Activated T-helper 2 cell treated with anti-CD3 and anti-CD28 coated beads, Interferon-gamma antibody, Interleukin-2, Interleukin-4, amounts not matched to agents 10 μg/mL and 5 μg/mL and 100 μg/mL, durations not matched to agents 14 hours and 24 hours and 36 hours (primary cell): ENCODE measurements around the gene TMEM131. TPM values are rescaled to one million over a fixed set of nuclear protein-coding genes. Genes with fewer than 3 reads are reported as not detected.
"Not testable (repeated sequence)": the region's sequence is repeated elsewhere in the genome, so short reads cannot be mapped to it uniquely, and the experiment has no call there.

Experiments used
- DNase-seq: peaks from one replicate; pipeline ENCODE4 v3.0.0; 2021; ENCODE audit warnings: low spot score
- H3K27ac Mint-ChIP-seq: one replicate; pipeline ENCODE4 v1.8.0; 2021; ENCODE audit warnings: mixed read lengths
- H3K27me3 Mint-ChIP-seq: one replicate; pipeline ENCODE4 v1.8.0; 2021; ENCODE audit warnings: low read depth, mixed read lengths
- H3K36me3 Mint-ChIP-seq: one replicate; pipeline ENCODE4 v1.8.0; 2021; ENCODE audit warnings: low read depth, mixed read lengths
- H3K4me1 Mint-ChIP-seq: one replicate; pipeline ENCODE4 v1.8.0; 2021; ENCODE audit warnings: low read depth, mixed read lengths
- H3K4me3 Mint-ChIP-seq: one replicate; pipeline ENCODE4 v1.8.0; 2021; ENCODE audit warnings: low read depth, mild to moderate bottlenecking, moderate library complexity, mixed read lengths
- H3K9me3 Mint-ChIP-seq: one replicate; pipeline ENCODE4 v1.8.0; 2021; ENCODE audit warnings: mixed read lengths
- intact Hi-C: fragments of 100-400 bp; cut with micrococcal nuclease; formaldehyde crosslinking; loops from one replicate; pipeline ENCODE4 v1.15.1; 2023
- total RNA-seq: library from RNA; stranded (reverse); gene quantifications from 2 replicates; pipeline ENCODE4 v1.2.3, GENCODE V29; 2022

The TMEM131 gene
- total RNA-seq, 1 donor from 2014 or later, result 39.3 TPM

DNA sequence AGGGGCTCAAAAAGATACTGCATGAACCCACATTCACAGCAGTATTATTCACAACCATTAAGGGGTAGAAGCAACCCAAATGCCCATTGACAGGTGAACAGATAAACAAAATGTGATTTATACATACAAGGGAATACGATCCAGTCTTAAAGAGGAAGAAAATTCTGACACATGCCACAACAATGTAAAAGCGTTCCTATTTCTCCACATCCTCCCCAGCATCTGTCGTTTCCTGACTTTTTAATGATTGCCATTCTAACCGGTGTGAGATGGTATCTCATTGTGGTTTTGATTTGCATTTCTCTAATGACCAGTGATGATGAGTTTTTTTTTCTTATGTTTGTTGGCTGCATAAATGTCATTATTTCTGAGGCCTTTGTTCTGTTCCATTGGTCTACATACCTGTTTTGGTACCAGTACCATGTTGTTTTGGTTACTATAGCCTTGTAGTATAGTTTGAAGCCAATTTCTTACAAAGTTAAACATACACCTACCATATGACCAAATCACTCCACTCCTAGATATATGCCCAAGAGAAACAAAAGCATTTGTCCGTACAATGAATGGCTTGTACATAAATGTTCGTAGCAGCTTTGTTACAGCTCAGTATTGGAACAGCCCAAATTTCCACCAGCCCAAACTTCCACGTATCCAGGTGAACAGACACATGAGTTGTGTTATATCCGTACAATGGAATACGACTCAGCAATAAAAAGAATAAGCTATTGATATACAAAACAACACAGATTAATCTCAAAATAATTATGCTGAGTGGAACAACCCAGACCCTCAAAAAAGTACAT is 85.1 kb downstream of the TMEM131 start:
- peaks cover 63% of the 10 kb centered on the region for H3K4me1 Mint-ChIP-seq
- H3K27ac Mint-ChIP-seq, result no peak overlapping the region
- no peaks in the 10 kb centered on the region for H3K9me3 Mint-ChIP-seq
- no peak for DNase-seq
- intact Hi-C loops, result loop anchor here (1.0 to 5.0 kb wide), 4 partner anchors 40 to 222 kb away; no protein-coding TSS in a partner anchor
- H3K36me3 Mint-ChIP-seq, result peaks cover 50% of the 10 kb centered on the region
- H3K27me3 Mint-ChIP-seq, result no peaks in the 10 kb centered on the region
- no peak overlapping the region for H3K4me3 Mint-ChIP-seq

DNA sequence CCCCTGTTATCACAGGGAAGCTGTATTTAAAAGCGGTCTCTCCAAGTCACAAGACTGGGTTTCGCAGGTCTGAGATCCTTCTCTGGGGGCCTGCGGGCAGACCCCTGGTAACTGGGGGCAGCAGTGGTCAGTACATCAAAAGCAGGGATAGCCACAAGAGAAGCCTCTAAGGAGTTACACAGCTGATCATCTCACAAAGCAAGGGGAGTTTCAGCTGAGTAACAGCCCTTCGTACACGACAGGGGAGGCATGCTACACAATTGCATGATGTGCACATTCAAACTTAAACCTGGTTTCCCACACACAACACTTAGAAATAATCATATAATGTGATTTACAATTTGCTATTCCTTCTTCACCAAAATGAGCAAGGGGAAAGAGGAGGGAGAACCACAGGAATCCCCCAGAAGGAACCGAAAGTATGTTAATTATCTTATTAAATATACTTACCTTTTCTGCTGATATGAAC is 87.5 kb downstream of the TMEM131 start:
- Mint-ChIP-seq H3K27me3 (no peaks in the 10 kb centered on the region), H3K4me3 (no peak overlapping the region), H3K4me1 (peaks cover 48% of the 10 kb centered on the region), H3K27ac (no peak overlapping the region), H3K9me3 (no peaks in the 10 kb centered on the region), H3K36me3 (peaks cover 58% of the 10 kb centered on the region)
- DNase-seq, result no peak
- intact Hi-C loops, result no loop called here

- peaks cover 46% of the 10 kb centered on the region for H3K4me1 Mint-ChIP-seq
- H3K9me3 Mint-ChIP-seq, result no peaks in the 10 kb centered on the region
- DNase-seq, result no peak
- no peak overlapping the region for H3K4me3 Mint-ChIP-seq
- H3K27ac Mint-ChIP-seq, result no peak overlapping the region
- H3K27me3 Mint-ChIP-seq, result no peaks in the 10 kb centered on the region
- H3K36me3 Mint-ChIP-seq, result peaks cover 65% of the 10 kb centered on the region
- intact Hi-C loops, result no loop called here
Measured at GRCh38 chr2:97907369-97908100, 88.2 kb downstream of the TMEM131 start.

GRCh38 chr2:97906307-97906706 is 89.4 kb downstream of the TMEM131 start:
- intact Hi-C loops, result no loop called here
- H3K4me3 Mint-ChIP-seq, result no peak overlapping the region

GRCh38 chr2:97905294-97905693 is 90.5 kb downstream of the TMEM131 start:
- Mint-ChIP-seq H3K9me3 (peaks cover 6% of the 10 kb centered on the region), H3K4me1 (peaks cover 29% of the 10 kb centered on the region), H3K27me3 (no peaks in the 10 kb centered on the region), H3K27ac (no peak overlapping the region), H3K4me3 (no peak overlapping the region), H3K36me3 (peaks cover 71% of the 10 kb centered on the region)
- intact Hi-C loops, result no loop called here
- DNase-seq, result no peak

More at GRCh38 chr2:97906307-97906706, 89.4 kb downstream of the TMEM131 start:
- Mint-ChIP-seq H3K9me3 (peaks cover 4% of the 10 kb centered on the region), H3K36me3 (peaks cover 71% of the 10 kb centered on the region), H3K4me1 (peaks cover 37% of the 10 kb centered on the region), H3K27ac (no peak overlapping the region), H3K27me3 (no peaks in the 10 kb centered on the region)
- DNase-seq, result no peak

GRCh38 chr2:97901862-97902261 is 93.9 kb downstream of the TMEM131 start:
- peaks cover 66% of the 10 kb centered on the region for H3K36me3 Mint-ChIP-seq
- peaks cover 11% of the 10 kb centered on the region for H3K9me3 Mint-ChIP-seq
- intact Hi-C loops, result no loop called here
- H3K4me1 Mint-ChIP-seq, result peaks cover 30% of the 10 kb centered on the region
- H3K27ac Mint-ChIP-seq, result no peak overlapping the region
- H3K4me3 Mint-ChIP-seq, result no peak overlapping the region
- no peaks in the 10 kb centered on the region for H3K27me3 Mint-ChIP-seq
- no peak for DNase-seq

DNA sequence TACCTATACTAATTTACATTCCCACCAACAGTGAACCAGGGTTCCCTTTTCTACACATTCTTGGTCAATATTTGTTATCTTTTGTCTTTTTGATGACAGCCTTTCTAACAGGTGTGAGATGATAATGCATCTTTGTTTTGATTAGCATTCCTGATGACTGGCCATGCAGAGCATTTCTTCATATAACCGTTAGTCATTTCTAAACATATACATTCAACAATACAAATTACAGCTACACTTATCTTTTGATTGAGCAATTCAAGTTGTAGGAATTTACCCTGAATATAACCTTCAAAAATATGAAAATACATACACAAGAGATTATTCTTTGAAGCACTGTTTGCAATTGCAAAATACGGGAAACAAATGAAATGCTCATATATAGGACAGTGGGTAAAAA is 94.9 kb downstream of the TMEM131 start:
- no peaks in the 10 kb centered on the region for H3K27me3 Mint-ChIP-seq
- intact Hi-C loops, result no loop called here
- peaks cover 67% of the 10 kb centered on the region for H3K36me3 Mint-ChIP-seq
- no peak for DNase-seq
- H3K27ac Mint-ChIP-seq, result no peak overlapping the region
- H3K4me1 Mint-ChIP-seq, result peaks cover 25% of the 10 kb centered on the region
- peaks cover 21% of the 10 kb centered on the region for H3K9me3 Mint-ChIP-seq
- no peak overlapping the region for H3K4me3 Mint-ChIP-seq

DNA sequence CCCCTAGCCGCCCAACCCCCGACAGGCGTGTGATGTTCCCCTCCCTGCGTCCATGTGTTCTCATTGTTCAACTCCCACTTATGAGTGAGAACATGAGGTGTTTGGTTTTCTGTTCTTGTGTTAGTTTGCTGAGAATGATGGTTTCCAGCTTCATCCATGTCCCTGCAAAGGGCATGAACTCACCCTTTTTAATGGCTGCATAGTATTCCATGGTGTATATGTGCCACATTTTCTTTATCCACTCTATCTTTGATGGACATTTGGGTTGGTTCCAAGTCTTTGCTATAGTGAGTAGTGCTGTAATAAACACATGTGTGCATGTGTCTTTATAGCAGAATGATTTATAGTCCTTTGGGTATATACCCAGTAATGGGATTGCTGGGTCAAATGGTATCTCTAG is 102.7 kb downstream of the TMEM131 start:
- H3K27me3 Mint-ChIP-seq, DNase-seq, H3K4me1 Mint-ChIP-seq, H3K4me3 Mint-ChIP-seq, H3K27ac Mint-ChIP-seq, intact Hi-C loops: not testable (repeated sequence)
- peaks cover 31% of the 10 kb centered on the region for H3K36me3 Mint-ChIP-seq
- peaks cover 47% of the 10 kb centered on the region for H3K9me3 Mint-ChIP-seq

DNA sequence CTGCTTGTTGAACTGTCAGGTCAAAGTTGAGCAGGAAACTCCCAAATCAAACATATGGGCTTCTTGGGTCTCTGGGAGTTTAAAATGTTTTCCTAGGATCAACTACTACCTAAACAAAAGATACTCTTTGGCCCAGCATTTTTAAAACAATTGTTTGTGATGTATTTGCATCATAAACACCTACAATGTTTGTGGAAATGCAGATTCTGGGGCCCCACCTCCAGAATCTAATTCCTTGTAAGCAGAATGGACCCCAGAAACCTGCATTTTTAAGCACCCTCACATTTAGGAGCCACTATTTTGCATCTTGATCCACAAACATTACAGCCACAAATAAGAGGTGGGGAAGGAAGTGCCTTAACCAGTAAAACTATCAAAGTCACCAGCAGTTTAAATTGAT is 104.1 kb downstream of the TMEM131 start:
- no peak for DNase-seq
- Mint-ChIP-seq H3K9me3 (peaks cover 48% of the 10 kb centered on the region), H3K4me3 (no peak overlapping the region), H3K36me3 (peaks cover 37% of the 10 kb centered on the region), H3K4me1 (no peaks in the 10 kb centered on the region), H3K27me3 (no peaks in the 10 kb centered on the region), H3K27ac (no peak overlapping the region)
- intact Hi-C loops, result no loop called here

- H3K36me3 Mint-ChIP-seq, result peaks cover 50% of the 10 kb centered on the region
- no peak overlapping the region for H3K27ac Mint-ChIP-seq
- H3K9me3 Mint-ChIP-seq, result peaks cover 45% of the 10 kb centered on the region
- no peaks in the 10 kb centered on the region for H3K4me1 Mint-ChIP-seq
- no peak for DNase-seq
- H3K27me3 Mint-ChIP-seq, result no peaks in the 10 kb centered on the region
- intact Hi-C loops, result no loop called here
- no peak overlapping the region for H3K4me3 Mint-ChIP-seq
Measured at GRCh38 chr2:97889156-97889555, 106.6 kb downstream of the TMEM131 start.

DNA sequence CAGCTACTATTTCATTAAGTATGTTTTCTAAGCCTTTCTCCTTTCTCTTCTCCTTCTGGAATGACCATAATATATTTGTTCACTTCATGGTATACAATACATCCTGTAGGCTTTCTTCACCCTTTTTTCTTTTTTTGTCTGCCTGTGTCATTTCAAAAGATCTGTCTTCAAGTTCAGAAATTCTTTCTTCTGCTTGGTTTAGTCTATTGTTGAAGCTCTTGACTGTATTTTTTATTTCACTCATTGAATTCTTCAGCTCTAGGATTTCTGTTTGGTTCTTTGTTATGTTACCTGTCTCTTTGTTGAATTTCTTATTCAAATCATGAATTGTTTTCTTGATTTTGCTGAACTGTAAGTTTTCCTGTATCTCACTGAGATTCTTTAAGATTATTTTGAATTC is 109.9 kb downstream of the TMEM131 start:
- no peaks in the 10 kb centered on the region for H3K4me1 Mint-ChIP-seq
- peaks cover 53% of the 10 kb centered on the region for H3K36me3 Mint-ChIP-seq
- no peak for DNase-seq
- peaks cover 38% of the 10 kb centered on the region for H3K9me3 Mint-ChIP-seq
- intact Hi-C loops, result no loop called here
- no peak overlapping the region for H3K27ac Mint-ChIP-seq
- no peak overlapping the region for H3K4me3 Mint-ChIP-seq
- no peaks in the 10 kb centered on the region for H3K27me3 Mint-ChIP-seq

DNA sequence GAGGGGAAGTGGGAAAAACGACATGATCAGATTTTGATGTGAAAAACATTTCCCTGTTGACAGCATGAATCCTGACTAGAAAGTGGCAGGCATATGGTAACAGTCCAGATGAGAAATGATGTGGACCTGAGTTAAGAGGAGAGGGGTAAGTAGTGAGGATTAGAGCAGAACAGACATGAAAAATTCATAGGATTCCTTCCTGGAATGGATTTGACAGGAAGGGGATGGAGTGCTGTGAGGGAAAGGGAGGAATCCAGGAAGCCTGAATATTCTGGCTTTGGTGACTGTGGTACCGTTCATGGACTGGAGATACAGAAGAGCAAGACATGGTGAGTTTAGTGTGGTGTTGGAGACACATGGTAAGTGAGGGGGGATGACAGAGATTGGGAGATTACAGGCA is 115.4 kb downstream of the TMEM131 start:
- no peak overlapping the region for H3K27ac Mint-ChIP-seq
- peaks cover 53% of the 10 kb centered on the region for H3K36me3 Mint-ChIP-seq
- H3K9me3 Mint-ChIP-seq, result peaks cover 28% of the 10 kb centered on the region
- no peaks in the 10 kb centered on the region for H3K4me1 Mint-ChIP-seq
- H3K4me3 Mint-ChIP-seq, result no peak overlapping the region
- intact Hi-C loops, result no loop called here
- DNase-seq, result no peak
- no peaks in the 10 kb centered on the region for H3K27me3 Mint-ChIP-seq

- H3K9me3 Mint-ChIP-seq, result peaks cover 16% of the 10 kb centered on the region
- no peak for DNase-seq
- H3K36me3 Mint-ChIP-seq, result peaks cover 43% of the 10 kb centered on the region
- intact Hi-C loops, result no loop called here
- no peaks in the 10 kb centered on the region for H3K27me3 Mint-ChIP-seq
- H3K27ac Mint-ChIP-seq, result no peak overlapping the region
- H3K4me3 Mint-ChIP-seq, result no peak overlapping the region
- no peaks in the 10 kb centered on the region for H3K4me1 Mint-ChIP-seq
Measured at GRCh38 chr2:97878865-97879264, 116.9 kb downstream of the TMEM131 start.
